Small intestine (tissue), 7 donors: Measurements from ENCODE around the gene CUL1. TPM values are rescaled to one million over a fixed set of nuclear protein-coding genes. Genes with fewer than 3 reads are reported as not detected.

Source experiments
- DNase-seq, 2 donors: peaks; one replicate each; pipeline versions ENCODE4 v3.0.0 to v3.0.0-alpha.2; 2013
- FAIRE-seq: peaks from 2 replicates; lab custom pipeline; 2012; peaks lifted over from hg19 to GRCh38; lab: Jason Lieb, UNC
- H3K27ac ChIP-seq, 3 donors: one replicate each; pipeline ENCODE4 v1.5.1; 2013; ENCODE audit warnings: low read length in 2 of 3, mild to moderate bottlenecking in 2 of 3, control low read depth in 1 of 3, inconsistent platforms in 1 of 3, low read depth in 1 of 3, moderate library complexity in 1 of 3
- H3K27me3 ChIP-seq, 3 donors: one replicate each; pipeline ENCODE4 v1.6.1; 2013; ENCODE audit warnings: low read length in 3 of 3, inconsistent platforms in 1 of 3; ENCODE audit not compliant: control insufficient read depth in 3 of 3, insufficient read depth in 3 of 3
- H3K36me3 ChIP-seq, 3 donors: one replicate each; pipeline ENCODE4 v1.6.1; 2013; ENCODE audit warnings: low read length in 3 of 3, inconsistent platforms in 1 of 3, low read depth in 1 of 3, mild to moderate bottlenecking in 1 of 3, moderate library complexity in 1 of 3; ENCODE audit not compliant: control insufficient read depth in 3 of 3, insufficient read depth in 2 of 3
- H3K4me1 ChIP-seq, 3 donors: one replicate each; pipeline ENCODE4 v1.6.1; 2013; ENCODE audit warnings: low read length in 2 of 3, inconsistent platforms in 1 of 3, low read depth in 1 of 3, mild to moderate bottlenecking in 1 of 3, moderate library complexity in 1 of 3; ENCODE audit not compliant: control insufficient read depth in 3 of 3, insufficient read depth in 2 of 3
- H3K4me3 ChIP-seq, 3 donors: one replicate each; pipeline ENCODE4 v1.5.1; 2013; ENCODE audit warnings: low read length in 3 of 3, control low read depth in 1 of 3, inconsistent platforms in 1 of 3, low read depth in 1 of 3, mild to moderate bottlenecking in 1 of 3, moderate library complexity in 1 of 3
- H3K9me3 ChIP-seq, 2 donors: one replicate each; pipeline ENCODE4 v1.6.1; 2013; ENCODE audit warnings: low read depth in 1 of 2, low read length in 1 of 2; ENCODE audit not compliant: control insufficient read depth in 2 of 2, insufficient read depth in 1 of 2
- WGBS, 3 donors: extraction: QIAGEN DNeasy Blood & Tissue Kit; methylation state at CpG; one replicate each; pipeline ENCODE4 v1.1.7; 2013; 5-methylcytosine and 5-hydroxymethylcytosine counted together
- polyA plus RNA-seq, 4 donors: library from polyadenylated mRNA; stranded (reverse) in 3 of 4; unstranded in 1 of 4; fragments of 200-250 nt in 3 of 4; fragments of 120-200 nt in 1 of 4; gene quantifications; one replicate each; pipeline versions ENCODE4 v1.2.1 to v1.2.3, GENCODE V29; 2013
- donor health status: healthy with polysubstance abuse.
- donor health status: control.
- donor health status: control.
- donor health status: Bipolar disorder and iron deficiency.
- donor health status: healthy.

Gene CUL1
- polyA plus RNA-seq, 4 donors: 24.2 to 40.5 (median 30.4) TPM

DNA sequence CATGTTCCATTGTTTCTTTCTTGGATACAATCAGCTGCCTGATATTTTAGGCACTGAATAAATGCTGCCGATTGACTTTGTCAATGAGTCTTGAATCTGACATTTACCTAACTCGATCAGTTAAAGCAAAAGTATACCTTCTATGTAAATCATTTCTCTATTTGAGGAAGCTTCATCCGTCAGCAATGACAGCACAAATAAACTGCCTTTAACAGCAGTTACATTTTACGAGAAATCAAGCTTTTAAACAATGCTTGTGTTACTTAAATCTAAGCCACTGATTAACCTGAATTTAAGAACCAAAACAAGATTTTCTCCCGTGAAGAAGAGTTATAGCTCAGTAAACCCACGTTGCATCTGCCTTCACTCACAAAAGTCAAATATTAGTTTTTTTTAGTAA lies 71.3 kb downstream of the CUL1 start:
- no peaks in the 10 kb centered on the region for H3K4me1 ChIP-seq
- no peak for DNase-seq
- no peak overlapping the region for H3K4me3 ChIP-seq
- H3K9me3 ChIP-seq: no peaks in the 10 kb centered on the region
- peaks cover 5 to 35% (median 16%) of the 10 kb centered on the region in 3 donors for H3K36me3 ChIP-seq
- H3K27me3 ChIP-seq: no peaks in the 10 kb centered on the region
- 84 to 88% (median 84%) methylated on average over 6 of the region's 6 CpGs for WGBS, 3 donors
- H3K27ac ChIP-seq: no peak overlapping the region
- FAIRE-seq: no peak

DNA sequence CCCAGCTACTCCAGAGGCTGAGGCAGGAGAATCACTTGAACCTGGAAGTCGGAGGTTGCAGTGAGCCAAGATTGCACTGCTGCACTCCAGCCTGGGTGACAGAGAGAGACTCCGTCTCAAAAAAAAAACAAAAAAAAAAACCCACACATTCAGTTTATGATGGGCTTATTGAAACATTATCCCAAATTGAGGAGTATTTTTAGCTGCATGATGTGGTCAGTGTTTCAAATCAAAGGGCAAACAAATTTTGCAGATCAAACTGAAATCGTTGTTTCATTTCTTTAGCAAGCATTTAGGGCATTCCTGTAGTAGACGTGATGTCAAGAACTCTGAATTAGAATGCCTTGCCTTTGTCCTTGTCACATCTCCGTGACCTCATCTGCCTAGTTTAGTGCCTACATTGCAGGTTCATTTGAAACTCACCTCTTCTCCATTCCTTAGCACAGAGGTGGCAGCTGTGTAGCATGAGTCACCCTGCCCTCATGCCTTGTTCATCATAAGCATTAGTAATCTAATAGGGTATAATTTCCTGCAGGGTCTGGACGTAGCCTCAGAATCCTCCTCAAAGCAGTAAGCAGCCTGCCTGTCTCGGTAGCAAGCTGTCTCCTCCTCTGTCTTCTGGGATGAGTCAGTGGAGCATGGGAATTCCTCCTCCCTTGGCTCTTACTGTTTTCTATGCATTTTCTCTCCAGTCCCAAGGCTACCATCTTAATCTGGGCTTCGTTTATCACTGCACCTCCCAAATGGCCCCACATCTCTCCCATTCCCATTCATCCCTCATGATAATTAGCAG lies 73.8 kb downstream of the CUL1 start:
- Histone ChIP-seq H3K27ac (no peak overlapping the region), H3K27me3 (no peaks in the 10 kb centered on the region), H3K4me3 (no peak overlapping the region), H3K9me3 (no peaks in the 10 kb centered on the region), H3K4me1 (no peaks in the 10 kb centered on the region), H3K36me3 (peaks cover 4 to 32% (median 13%) of the 10 kb centered on the region in 3 donors)
- FAIRE-seq (no peak), DNase-seq (no peak)
- WGBS, 3 donors: 82 to 90% (median 90%) methylated on average over 8 of the region's 8 CpGs

- Histone ChIP-seq H3K9me3 (no peaks in the 10 kb centered on the region), H3K4me1 (no peaks in the 10 kb centered on the region), H3K4me3 (no peak overlapping the region), H3K36me3 (peaks cover 4 to 33% (median 6%) of the 10 kb centered on the region in 3 donors), H3K27ac (no peak overlapping the region), H3K27me3 (no peaks in the 10 kb centered on the region)
- 71 to 86% (median 74%) methylated on average over 10 of the region's 10 CpGs for WGBS, 3 donors
- FAIRE-seq (no peak), DNase-seq (peak in 1 of 2 donors; percentile 38)
Observed at GRCh38 chr7:148773334-148773733, 74.6 kb downstream of the CUL1 start.

- Histone ChIP-seq H3K36me3 (peaks cover 4 to 35% (median 8%) of the 10 kb centered on the region in 3 donors), H3K27me3 (no peaks in the 10 kb centered on the region), H3K4me1 (no peaks in the 10 kb centered on the region), H3K9me3 (no peaks in the 10 kb centered on the region), H3K4me3 (no peak overlapping the region), H3K27ac (no peak overlapping the region)
- WGBS, 3 donors: 90 to 100% (median 100%) methylated on average over 1 of the region's 1 CpG
- FAIRE-seq (no peak), DNase-seq (no peak)
Observed at GRCh38 chr7:148774471-148774870, 75.8 kb downstream of the CUL1 start.

GRCh38 chr7:148782757-148783456 lies 84.2 kb downstream of the CUL1 start:
- Histone ChIP-seq H3K27me3 (no peaks in the 10 kb centered on the region), H3K36me3 (peaks cover 9 to 48% (median 12%) of the 10 kb centered on the region in 3 donors), H3K9me3 (no peaks in the 10 kb centered on the region), H3K4me1 (no peaks in the 10 kb centered on the region), H3K4me3 (peak overlapping the region in 1 of 3 donors; percentile 29), H3K27ac (no peak overlapping the region)
- WGBS, 3 donors: 82 to 83% (median 82%) methylated on average over 44 of the region's 44 CpGs
- FAIRE-seq (no peak), DNase-seq (no peak)

DNA sequence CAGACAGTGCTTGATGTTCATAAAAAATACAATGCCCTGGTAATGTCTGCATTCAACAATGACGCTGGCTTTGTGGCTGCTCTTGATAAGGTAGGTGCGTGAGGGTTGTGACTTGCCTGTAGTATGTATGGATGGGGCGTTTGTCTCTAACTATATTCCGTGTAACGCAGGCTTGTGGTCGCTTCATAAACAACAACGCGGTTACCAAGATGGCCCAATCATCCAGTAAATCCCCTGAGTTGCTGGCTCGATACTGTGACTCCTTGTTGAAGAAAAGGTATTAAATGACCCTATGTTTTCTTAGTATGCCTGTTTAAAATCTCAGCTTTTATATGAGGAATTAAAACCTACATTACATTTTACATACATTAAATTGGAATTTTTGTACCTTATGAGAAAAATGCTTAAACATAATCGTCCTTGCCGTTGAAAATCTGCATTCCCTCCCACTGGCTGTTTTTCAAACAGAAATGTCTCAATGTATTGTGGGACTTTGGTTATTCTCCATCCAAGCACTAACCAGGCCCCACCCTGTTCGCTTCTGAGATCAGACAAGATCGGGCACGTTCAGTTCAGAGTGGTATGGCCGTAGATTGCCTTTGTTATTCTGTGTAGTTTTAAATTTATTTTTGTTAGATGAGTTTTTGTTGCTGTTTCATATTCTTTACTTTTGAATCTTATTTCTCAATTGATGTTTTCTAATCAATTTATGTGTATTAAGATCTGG lies 85.3 kb downstream of the CUL1 start:
- no peak overlapping the region for H3K27ac ChIP-seq
- no peaks in the 10 kb centered on the region for H3K27me3 ChIP-seq
- H3K4me1 ChIP-seq: no peaks in the 10 kb centered on the region
- no peaks in the 10 kb centered on the region for H3K9me3 ChIP-seq
- DNase-seq: no peak
- no peak overlapping the region for H3K4me3 ChIP-seq
- WGBS, 3 donors: 92 to 95% (median 94%) methylated on average over 15 of the region's 15 CpGs
- H3K36me3 ChIP-seq: peaks cover 6 to 52% (median 17%) of the 10 kb centered on the region in 3 donors
- no peak for FAIRE-seq

DNA sequence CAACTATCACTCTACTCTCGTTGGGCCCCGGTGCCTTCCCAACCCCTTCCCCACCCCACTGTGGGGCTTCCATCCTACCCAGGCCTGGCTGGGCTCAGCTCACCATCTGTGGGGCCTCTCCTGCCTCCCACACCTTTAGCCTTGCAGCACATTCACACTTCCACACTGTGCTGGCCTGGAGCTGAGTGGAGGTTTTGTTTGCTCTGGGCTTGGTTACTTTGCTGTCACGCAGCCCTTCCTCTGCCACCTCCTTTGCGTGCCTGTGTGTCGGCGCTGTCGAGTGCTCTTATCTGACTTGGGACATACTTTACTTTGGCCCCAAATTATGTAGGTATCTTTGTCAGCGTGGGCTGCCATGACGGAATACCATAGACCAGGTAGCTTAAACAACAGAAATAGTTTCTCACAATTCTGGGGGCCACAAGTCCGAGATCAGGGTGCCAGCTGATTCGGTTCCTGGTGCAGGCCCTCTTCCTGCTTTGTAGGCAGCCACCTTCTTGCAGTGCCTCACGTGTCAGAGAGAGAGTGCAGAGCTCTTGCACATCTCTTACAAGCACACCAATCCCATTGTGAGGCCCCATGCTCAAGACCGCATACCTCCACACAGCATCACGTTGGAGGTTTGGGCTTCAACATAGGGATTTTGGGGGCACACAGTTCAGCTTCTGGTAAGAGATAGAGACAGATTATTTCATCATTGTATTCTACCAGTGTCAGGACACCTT lies 89.0 kb downstream of the CUL1 start:
- FAIRE-seq: no peak
- Histone ChIP-seq H3K4me3 (no peak overlapping the region), H3K27me3 (no peaks in the 10 kb centered on the region), H3K9me3 (no peaks in the 10 kb centered on the region), H3K27ac (no peak overlapping the region), H3K4me1 (no peaks in the 10 kb centered on the region), H3K36me3 (peaks cover 12 to 58% (median 20%) of the 10 kb centered on the region in 3 donors)
- DNase-seq: no peak
- 93 to 95% (median 94%) methylated on average over 14 of the region's 14 CpGs for WGBS, 3 donors

DNA sequence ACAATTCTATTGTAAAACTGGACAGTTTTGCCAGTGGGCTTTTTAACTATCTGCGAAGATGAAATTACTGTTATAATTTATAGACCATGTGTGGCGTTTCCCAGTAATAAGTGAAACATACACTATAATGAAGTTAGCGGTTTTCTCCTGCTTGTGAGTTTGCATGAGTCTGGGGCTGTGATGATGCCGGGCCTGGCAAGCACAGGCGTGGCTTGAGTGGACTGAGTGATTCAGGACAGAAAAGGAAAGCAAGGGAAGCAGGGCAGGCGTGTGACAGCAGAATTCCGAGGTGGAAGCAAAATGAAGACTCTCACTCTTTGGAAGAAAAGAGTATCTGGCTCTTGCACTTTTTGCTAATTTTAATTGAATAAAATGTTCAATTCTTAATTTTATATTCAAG lies 90.5 kb downstream of the CUL1 start:
- Histone ChIP-seq H3K9me3 (no peaks in the 10 kb centered on the region), H3K36me3 (peaks cover 15 to 52% (median 22%) of the 10 kb centered on the region in 3 donors), H3K4me1 (no peaks in the 10 kb centered on the region), H3K27me3 (no peaks in the 10 kb centered on the region), H3K27ac (no peak overlapping the region), H3K4me3 (no peak overlapping the region)
- FAIRE-seq (no peak), DNase-seq (no peak)
- 93 to 96% (median 95%) methylated on average over 7 of the region's 7 CpGs for WGBS, 3 donors
